GM23338 (cell line): ENCODE results near the gene ITPR3. TPM values are rescaled to one million over a fixed set of nuclear protein-coding genes. Genes with fewer than 3 reads are reported as not detected.
A peak's percentile ranks its signal among the peaks of the same experiment; 100 is the strongest.

Experiments
- ATAC-seq: fragments of 200-7000 bp; cut with Tn5 transposase; 3 replicates; pipeline ENCODE4 v1.9.1; 2020
- DNase-seq: peaks from one replicate; pipeline ENCODE4 v3.0.0-alpha.2; 2015; ENCODE audit warnings: low spot score
- H2AFZ ChIP-seq: fragments of 200-600 bp; sonication (generic); 2 replicates; pipeline ENCODE4 v1.8.0; 2016; ENCODE audit warnings: antibody characterized with exemption, mild to moderate bottlenecking, moderate library complexity
- H3F3A ChIP-seq: fragments of 200-600 bp; sonication (generic); replicated peaks from 2 replicates; pipeline ENCODE4 v1.8.0; 2017; ENCODE audit warnings: antibody characterized with exemption, mixed run types, low read depth
- H3K27ac ChIP-seq: fragments of 200-600 bp; sonication (generic); 2 replicates; pipeline ENCODE4 v1.6.1; 2016; ENCODE audit warnings: low read depth
- H3K27me3 ChIP-seq: fragments of 200-600 bp; sonication (generic); 2 replicates; pipeline ENCODE4 v1.8.0; 2016; ENCODE audit warnings: mild to moderate bottlenecking, mixed run types, moderate library complexity; ENCODE audit not compliant: insufficient read depth
- H3K36me3 ChIP-seq: fragments of 200-600 bp; sonication (generic); 2 replicates; pipeline ENCODE4 v1.8.0; 2016; ENCODE audit warnings: mild to moderate bottlenecking; ENCODE audit not compliant: insufficient read depth
- H3K4me1 ChIP-seq: fragments of 200-600 bp; sonication (generic); 2 replicates; pipeline ENCODE4 v1.8.0; 2016; ENCODE audit warnings: mild to moderate bottlenecking, moderate library complexity; ENCODE audit not compliant: insufficient read depth
- H3K4me2 ChIP-seq: fragments of 200-600 bp; sonication (generic); 2 replicates; pipeline ENCODE4 v1.7.1; 2017; ENCODE audit warnings: mixed run types
- H3K4me3 ChIP-seq: fragments of 200-600 bp; sonication (generic); 2 replicates; pipeline ENCODE4 v1.6.1; 2016; ENCODE audit warnings: mixed run types
- H3K79me2 ChIP-seq: fragments of 200-600 bp; sonication (generic); replicated peaks from 2 replicates; pipeline ENCODE4 v1.8.0; 2017; ENCODE audit warnings: mild to moderate bottlenecking; ENCODE audit not compliant: insufficient read depth
- H3K9me2 ChIP-seq: fragments of 200-600 bp; sonication (generic); 2 replicates; pipeline ENCODE4 v1.8.0; 2017; ENCODE audit not compliant: insufficient read depth
- H4K20me1 ChIP-seq: fragments of 200-600 bp; sonication (generic); replicated peaks from 2 replicates; pipeline ENCODE4 v1.8.0; 2017; ENCODE audit warnings: mild to moderate bottlenecking; ENCODE audit not compliant: insufficient read depth
- H3K27ac Mint-ChIP-seq: 2 replicates; pipeline ENCODE4 v1.8.0; 2020; ENCODE audit warnings: inconsistent platforms, mild to moderate bottlenecking, moderate library complexity, mixed read lengths
- H3K27me3 Mint-ChIP-seq: 3 replicates; pipeline ENCODE4 v1.8.0; 2022; ENCODE audit warnings: low read depth, mild to moderate bottlenecking, moderate library complexity, mixed read lengths, inconsistent platforms; ENCODE audit not compliant: insufficient read depth, poor library complexity
- H3K36me3 Mint-ChIP-seq: 3 replicates; pipeline ENCODE4 v1.8.0; 2021; ENCODE audit warnings: low read depth, mild to moderate bottlenecking, inconsistent platforms, moderate library complexity, mixed read lengths
- H3K4me1 Mint-ChIP-seq: 3 replicates; pipeline ENCODE4 v1.8.0; 2020; ENCODE audit warnings: mild to moderate bottlenecking, inconsistent platforms, mixed read lengths
- H3K4me3 Mint-ChIP-seq: 3 replicates; pipeline ENCODE4 v1.8.0; 2021; ENCODE audit warnings: moderate library complexity, mild to moderate bottlenecking, inconsistent platforms, mixed read lengths
- H3K9me3 Mint-ChIP-seq: 3 replicates; pipeline ENCODE4 v1.8.0; 2020; ENCODE audit warnings: moderate library complexity, mild to moderate bottlenecking, inconsistent platforms, mixed read lengths
- CTCF ChIP-seq, 2 experiments: fragments of 200-600 bp in 1 of 2; sonication (generic) in 1 of 2; conservative IDR thresholded peaks; 2 replicates each; pipeline versions ENCODE4 v1.5.1 to v1.6.1; 2016 to 2017; ENCODE audit warnings: antibody characterized with exemption in 2 of 2, low read depth in 2 of 2, mild to moderate bottlenecking in 2 of 2, moderate library complexity in 1 of 2
- EZH2 ChIP-seq: fragments of 200-600 bp; sonication (generic); IDR thresholded peaks from one replicate; pipeline ENCODE4 v1.8.0; 2017; ENCODE audit warnings: antibody characterized with exemption, mild to moderate bottlenecking, low read depth; ENCODE audit not compliant: unreplicated experiment
- ZNF114 ChIP-seq: fragments of 250-450 bp; sonication (Bioruptor Pico); IDR thresholded peaks from 2 replicates; pipeline ENCODE4 v1.5.0; 2020; ENCODE audit warnings: mild to moderate bottlenecking, moderate library complexity
- polyA plus RNA-seq: library from polyadenylated mRNA; unstranded; fragments of >200 nt; fragmentation: Nextera tagmentation; extraction: Ambion mirVana; gene quantifications from 2 replicates; pipeline ENCODE4 v1.2.1, GENCODE V29; 2016
- total RNA-seq: library from RNA; depleted of rRNA; stranded (reverse); fragments of >200 nt; shearing (Covaris generic); gene quantifications from 2 replicates; pipeline ENCODE4 v1.2.3, GENCODE V29; 2014
- TF ChIP-seq, protein P1 (sequence below): fragments of 250-450 bp; sonication (Bioruptor Pico); IDR thresholded peaks from 2 replicates; pipeline ENCODE4 v1.5.0; 2020; ENCODE audit warnings: mild to moderate bottlenecking, moderate library complexity

ITPR3 gene
- total and polyA plus RNA-seq, 2 experiments from 2014 or later: 7.3 to 31.9 TPM

DNA sequence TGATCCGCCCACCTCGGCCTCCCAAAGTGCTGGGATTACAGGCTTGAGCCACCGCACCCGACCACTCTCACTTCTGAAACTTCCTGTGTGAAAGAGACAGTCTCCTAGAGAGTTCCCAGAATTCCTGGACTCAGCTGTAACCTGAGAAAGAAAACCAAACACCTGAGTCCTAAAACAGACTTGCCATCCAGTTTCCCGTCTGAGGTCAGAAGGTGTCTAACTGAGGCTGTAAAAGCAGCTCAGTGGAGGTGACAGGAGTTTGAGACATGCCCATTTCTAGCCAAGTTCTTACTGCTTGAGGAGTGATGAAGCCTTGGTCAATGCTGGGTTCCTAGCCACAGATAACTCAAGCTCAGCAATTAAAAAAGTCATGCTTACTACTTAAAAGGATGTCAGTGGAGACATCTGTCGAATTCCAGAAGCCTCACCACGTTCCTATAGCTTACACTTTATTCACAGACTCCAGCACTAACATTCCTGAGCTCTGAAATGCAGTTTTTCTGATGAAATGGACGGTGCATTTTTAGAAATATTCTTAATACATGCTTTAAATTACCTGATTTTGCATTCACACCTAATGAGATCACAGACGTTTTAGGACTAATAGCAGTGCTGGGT is 84.3 kb downstream of the ITPR3 start (continued):
- TF ChIP-seq, protein P1, sequence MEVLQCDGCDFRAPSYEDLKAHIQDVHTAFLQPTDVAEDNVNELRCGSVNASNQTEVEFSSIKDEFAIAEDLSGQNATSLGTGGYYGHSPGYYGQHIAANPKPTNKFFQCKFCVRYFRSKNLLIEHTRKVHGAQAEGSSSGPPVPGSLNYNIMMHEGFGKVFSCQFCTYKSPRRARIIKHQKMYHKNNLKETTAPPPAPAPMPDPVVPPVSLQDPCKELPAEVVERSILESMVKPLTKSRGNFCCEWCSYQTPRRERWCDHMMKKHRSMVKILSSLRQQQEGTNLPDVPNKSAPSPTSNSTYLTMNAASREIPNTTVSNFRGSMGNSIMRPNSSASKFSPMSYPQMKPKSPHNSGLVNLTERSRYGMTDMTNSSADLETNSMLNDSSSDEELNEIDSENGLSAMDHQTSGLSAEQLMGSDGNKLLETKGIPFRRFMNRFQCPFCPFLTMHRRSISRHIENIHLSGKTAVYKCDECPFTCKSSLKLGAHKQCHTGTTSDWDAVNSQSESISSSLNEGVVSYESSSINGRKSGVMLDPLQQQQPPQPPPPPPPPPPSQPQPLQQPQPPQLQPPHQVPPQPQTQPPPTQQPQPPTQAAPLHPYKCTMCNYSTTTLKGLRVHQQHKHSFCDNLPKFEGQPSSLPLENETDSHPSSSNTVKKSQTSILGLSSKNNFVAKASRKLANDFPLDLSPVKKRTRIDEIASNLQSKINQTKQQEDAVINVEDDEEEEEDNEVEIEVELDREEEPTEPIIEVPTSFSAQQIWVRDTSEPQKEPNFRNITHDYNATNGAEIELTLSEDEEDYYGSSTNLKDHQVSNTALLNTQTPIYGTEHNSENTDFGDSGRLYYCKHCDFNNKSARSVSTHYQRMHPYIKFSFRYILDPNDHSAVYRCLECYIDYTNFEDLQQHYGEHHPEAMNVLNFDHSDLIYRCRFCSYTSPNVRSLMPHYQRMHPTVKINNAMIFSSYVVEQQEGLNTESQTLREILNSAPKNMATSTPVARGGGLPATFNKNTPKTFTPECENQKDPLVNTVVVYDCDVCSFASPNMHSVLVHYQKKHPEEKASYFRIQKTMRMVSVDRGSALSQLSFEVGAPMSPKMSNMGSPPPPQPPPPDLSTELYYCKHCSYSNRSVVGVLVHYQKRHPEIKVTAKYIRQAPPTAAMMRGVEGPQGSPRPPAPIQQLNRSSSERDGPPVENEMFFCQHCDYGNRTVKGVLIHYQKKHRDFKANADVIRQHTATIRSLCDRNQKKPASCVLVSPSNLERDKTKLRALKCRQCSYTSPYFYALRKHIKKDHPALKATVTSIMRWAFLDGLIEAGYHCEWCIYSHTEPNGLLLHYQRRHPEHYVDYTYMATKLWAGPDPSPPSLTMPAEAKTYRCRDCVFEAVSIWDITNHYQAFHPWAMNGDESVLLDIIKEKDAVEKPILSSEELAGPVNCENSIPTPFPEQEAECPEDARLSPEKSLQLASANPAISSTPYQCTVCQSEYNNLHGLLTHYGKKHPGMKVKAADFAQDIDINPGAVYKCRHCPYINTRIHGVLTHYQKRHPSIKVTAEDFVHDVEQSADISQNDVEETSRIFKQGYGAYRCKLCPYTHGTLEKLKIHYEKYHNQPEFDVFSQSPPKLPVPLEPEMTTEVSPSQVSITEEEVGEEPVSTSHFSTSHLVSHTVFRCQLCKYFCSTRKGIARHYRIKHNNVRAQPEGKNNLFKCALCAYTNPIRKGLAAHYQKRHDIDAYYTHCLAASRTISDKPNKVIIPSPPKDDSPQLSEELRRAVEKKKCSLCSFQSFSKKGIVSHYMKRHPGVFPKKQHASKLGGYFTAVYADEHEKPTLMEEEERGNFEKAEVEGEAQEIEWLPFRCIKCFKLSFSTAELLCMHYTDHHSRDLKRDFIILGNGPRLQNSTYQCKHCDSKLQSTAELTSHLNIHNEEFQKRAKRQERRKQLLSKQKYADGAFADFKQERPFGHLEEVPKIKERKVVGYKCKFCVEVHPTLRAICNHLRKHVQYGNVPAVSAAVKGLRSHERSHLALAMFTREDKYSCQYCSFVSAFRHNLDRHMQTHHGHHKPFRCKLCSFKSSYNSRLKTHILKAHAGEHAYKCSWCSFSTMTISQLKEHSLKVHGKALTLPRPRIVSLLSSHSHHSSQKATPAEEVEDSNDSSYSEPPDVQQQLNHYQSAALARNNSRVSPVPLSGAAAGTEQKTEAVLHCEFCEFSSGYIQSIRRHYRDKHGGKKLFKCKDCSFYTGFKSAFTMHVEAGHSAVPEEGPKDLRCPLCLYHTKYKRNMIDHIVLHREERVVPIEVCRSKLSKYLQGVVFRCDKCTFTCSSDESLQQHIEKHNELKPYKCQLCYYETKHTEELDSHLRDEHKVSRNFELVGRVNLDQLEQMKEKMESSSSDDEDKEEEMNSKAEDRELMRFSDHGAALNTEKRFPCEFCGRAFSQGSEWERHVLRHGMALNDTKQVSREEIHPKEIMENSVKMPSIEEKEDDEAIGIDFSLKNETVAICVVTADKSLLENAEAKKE (CRISPR knock-in tag): no peak
- TF ChIP-seq ZNF114: no peak

GRCh38 chr6:33705955-33706725 is 85.0 kb downstream of the ITPR3 start:
- peaks cover 44% of the 10 kb centered on the region for H3K4me1 Mint-ChIP-seq
- peak; percentile 27 for DNase-seq
- peaks cover 21% of the 10 kb centered on the region for H3K36me3 ChIP-seq
- H3K27me3 Mint-ChIP-seq: peaks cover 5% of the 10 kb centered on the region
- H3K79me2 ChIP-seq: peaks cover 18% of the 10 kb centered on the region
- no peak for ATAC-seq
- TF ChIP-seq EZH2: no peak
- peak; percentile 10 to 22; a peak in 1 of 4 replicates for TF ChIP-seq CTCF (conservative IDR thresholded peaks at IDR 0.05; ENCODE audit: low read depth in 2 of 2)
- H3K4me2 ChIP-seq: no peak overlapping the region
- no peaks in the 10 kb centered on the region for H3K27me3 ChIP-seq
- H3K4me3 ChIP-seq: no peak overlapping the region
- no peak overlapping the region for H3K4me3 Mint-ChIP-seq
- no peaks in the 10 kb centered on the region for H3K9me3 Mint-ChIP-seq
- peaks cover 43% of the 10 kb centered on the region for H3K36me3 Mint-ChIP-seq
- H3F3A ChIP-seq: peaks cover 5% of the 10 kb centered on the region; the same call in 1 of the 2 replicates
- no peak overlapping the region for H3K27ac ChIP-seq
- H2AFZ ChIP-seq: no peak overlapping the region
- no peaks in the 10 kb centered on the region for H3K9me2 ChIP-seq
- peaks cover 34% of the 10 kb centered on the region for H4K20me1 ChIP-seq
- H3K27ac Mint-ChIP-seq: no peak overlapping the region
- H3K4me1 ChIP-seq: peaks cover 10% of the 10 kb centered on the region
